OCI-LY3 (cell line): Measurements from ENCODE around the gene ARHGAP26.

Source experiments
- H2AFZ ChIP-seq: fragments of 200-600, 300-600 bp; shearing (Covaris generic); 2 replicates; pipeline ENCODE4 v1.6.0; 2014; ENCODE audit warnings: antibody characterized with exemption, low read depth, low read length
- H3K27ac ChIP-seq: fragments of 200-600, 300-600 bp; sonication (generic); 2 replicates; pipeline ENCODE4 v1.5.1; 2014; ENCODE audit warnings: mild to moderate bottlenecking, low read length, moderate library complexity, mixed read lengths
- H3K27me3 ChIP-seq: fragments of 200-600, 300-600 bp; sonication (generic); 2 replicates; pipeline ENCODE4 v1.6.1; 2014; ENCODE audit warnings: low read depth, low read length, mixed read lengths
- H3K36me3 ChIP-seq: fragments of 200-600, 300-600 bp; sonication (generic); replicated peaks from 2 replicates; pipeline ENCODE3; 2014; ENCODE audit warnings: low read depth, low read length, mixed read lengths
- H3K4me1 ChIP-seq: fragments of 300-600, 200-600 bp; sonication (generic); 2 replicates; pipeline ENCODE4 v1.6.1; 2014; ENCODE audit warnings: low read length, mixed read lengths
- H3K4me2 ChIP-seq: fragments of 200-600, 300-600 bp; sonication (generic); 2 replicates; pipeline ENCODE4 v1.6.1; 2014; ENCODE audit warnings: low read length, mixed read lengths
- H3K4me3 ChIP-seq: fragments of 300-600, 200-600 bp; sonication (generic); 2 replicates; pipeline ENCODE4 v1.5.1; 2014; ENCODE audit warnings: antibody characterized with exemption, mild to moderate bottlenecking, low read length, moderate library complexity
- H3K79me2 ChIP-seq: fragments of 300-600, 200-600 bp; shearing (Covaris generic); 2 replicates; pipeline ENCODE4 v1.6.1; 2014; ENCODE audit warnings: mild to moderate bottlenecking, low read length, mixed read lengths
- H3K9ac ChIP-seq: fragments of 300-600, 200-600 bp; shearing (Covaris generic); 2 replicates; pipeline ENCODE4 v1.6.0; 2014; ENCODE audit warnings: mild to moderate bottlenecking, low read length, moderate library complexity
- H3K9me3 ChIP-seq: fragments of 200-600, 300-600 bp; shearing (Covaris generic); 2 replicates; pipeline ENCODE4 v1.6.1; 2014; ENCODE audit warnings: low read length, mixed read lengths; ENCODE audit not compliant: insufficient read depth
- H4K20me1 ChIP-seq: fragments of 200-600, 300-600 bp; sonication (generic); 2 replicates; pipeline ENCODE4 v1.6.1; 2016; ENCODE audit warnings: low read length, mixed read lengths; ENCODE audit not compliant: insufficient read depth
- CTCF ChIP-seq: fragments of 200-600, 300-600 bp; sonication (generic); IDR thresholded peaks from 2 replicates; pipeline ENCODE4 v1.5.1; 2014; ENCODE audit warnings: antibody characterized with exemption, low read length, low read depth
- EZH2phosphoT487 ChIP-seq: fragments of 200-600 bp; shearing (Covaris generic); IDR thresholded peaks from 2 replicates; pipeline ENCODE4 v1.6.1; 2018; ENCODE audit warnings: antibody characterized with exemption, mixed run types, low read depth

ARHGAP26 gene

GRCh38 chr5:143220748-143221251 lies 450.6 kb downstream of the ARHGAP26 start:
- Histone ChIP-seq H4K20me1 (no peaks in the 10 kb centered on the region), H2AFZ (no peak overlapping the region), H3K4me2 (peak overlapping the region; percentile 68), H3K9ac (peak overlapping the region; percentile 33; the same call in 1 of the 2 replicates), H3K36me3 (no peaks in the 10 kb centered on the region), H3K79me2 (no peaks in the 10 kb centered on the region), H3K4me3 (peak overlapping the region; percentile 41), H3K27me3 (no peaks in the 10 kb centered on the region), H3K9me3 (no peaks in the 10 kb centered on the region), H3K4me1 (peaks cover 80% of the 10 kb centered on the region), H3K27ac (peak overlapping the region; percentile 85)
- TF ChIP-seq CTCF (no peak), EZH2phosphoT487 (no peak)

GRCh38 chr5:143222287-143223231 lies 452.4 kb downstream of the ARHGAP26 start:
- Histone ChIP-seq H3K36me3 (no peaks in the 10 kb centered on the region), H3K27ac (peak overlapping the region; percentile 85), H3K27me3 (no peaks in the 10 kb centered on the region), H3K9me3 (no peaks in the 10 kb centered on the region), H3K9ac (peak overlapping the region; percentile 63), H4K20me1 (no peaks in the 10 kb centered on the region), H3K4me1 (peaks cover 62% of the 10 kb centered on the region), H3K4me2 (peak overlapping the region; percentile 68), H3K79me2 (no peaks in the 10 kb centered on the region), H3K4me3 (peak overlapping the region; percentile 25; the same call in 1 of the 2 replicates), H2AFZ (peak overlapping the region; percentile 94)
- no peak for TF ChIP-seq EZH2phosphoT487
- TF ChIP-seq CTCF = no peak

GRCh38 chr5:143224672-143225071 lies 454.5 kb downstream of the ARHGAP26 start:
- Histone ChIP-seq H3K4me1 (peaks cover 52% of the 10 kb centered on the region), H3K4me3 (no peak overlapping the region), H3K27me3 (no peaks in the 10 kb centered on the region), H2AFZ (no peak overlapping the region), H3K79me2 (no peaks in the 10 kb centered on the region), H3K9ac (no peak overlapping the region), H4K20me1 (no peaks in the 10 kb centered on the region), H3K27ac (no peak overlapping the region), H3K36me3 (no peaks in the 10 kb centered on the region), H3K9me3 (peaks cover 7% of the 10 kb centered on the region; the same call in 1 of the 2 replicates), H3K4me2 (no peak overlapping the region)
- no peak for TF ChIP-seq CTCF
- TF ChIP-seq EZH2phosphoT487 = no peak

- H2AFZ ChIP-seq = no peak overlapping the region
- H3K4me3 ChIP-seq = no peak overlapping the region
- no peaks in the 10 kb centered on the region for H3K27me3 ChIP-seq
- peaks cover 7% of the 10 kb centered on the region; the same call in 1 of the 2 replicates for H3K9me3 ChIP-seq
- H3K9ac ChIP-seq = no peak overlapping the region
- no peak overlapping the region for H3K4me2 ChIP-seq
- no peak overlapping the region for H3K27ac ChIP-seq
- TF ChIP-seq CTCF (no peak), EZH2phosphoT487 (no peak)
- no peaks in the 10 kb centered on the region for H3K36me3 ChIP-seq
- H3K79me2 ChIP-seq = no peaks in the 10 kb centered on the region
- H3K4me1 ChIP-seq = peaks cover 52% of the 10 kb centered on the region
- no peaks in the 10 kb centered on the region for H4K20me1 ChIP-seq
Measured at GRCh38 chr5:143225511-143225910, 455.3 kb downstream of the ARHGAP26 start.
